CD4-positive, alpha-beta T cell treated with Interleukin-6 for 4 hours (primary cell): Measurements from ENCODE around the gene CTNNA3.

ENCODE experiments used
- DNase-seq: peaks from one replicate; pipeline ENCODE4 v3.0.0-alpha.2; 2020; ENCODE audit warnings: mixed read lengths

CTNNA3 gene

DNA sequence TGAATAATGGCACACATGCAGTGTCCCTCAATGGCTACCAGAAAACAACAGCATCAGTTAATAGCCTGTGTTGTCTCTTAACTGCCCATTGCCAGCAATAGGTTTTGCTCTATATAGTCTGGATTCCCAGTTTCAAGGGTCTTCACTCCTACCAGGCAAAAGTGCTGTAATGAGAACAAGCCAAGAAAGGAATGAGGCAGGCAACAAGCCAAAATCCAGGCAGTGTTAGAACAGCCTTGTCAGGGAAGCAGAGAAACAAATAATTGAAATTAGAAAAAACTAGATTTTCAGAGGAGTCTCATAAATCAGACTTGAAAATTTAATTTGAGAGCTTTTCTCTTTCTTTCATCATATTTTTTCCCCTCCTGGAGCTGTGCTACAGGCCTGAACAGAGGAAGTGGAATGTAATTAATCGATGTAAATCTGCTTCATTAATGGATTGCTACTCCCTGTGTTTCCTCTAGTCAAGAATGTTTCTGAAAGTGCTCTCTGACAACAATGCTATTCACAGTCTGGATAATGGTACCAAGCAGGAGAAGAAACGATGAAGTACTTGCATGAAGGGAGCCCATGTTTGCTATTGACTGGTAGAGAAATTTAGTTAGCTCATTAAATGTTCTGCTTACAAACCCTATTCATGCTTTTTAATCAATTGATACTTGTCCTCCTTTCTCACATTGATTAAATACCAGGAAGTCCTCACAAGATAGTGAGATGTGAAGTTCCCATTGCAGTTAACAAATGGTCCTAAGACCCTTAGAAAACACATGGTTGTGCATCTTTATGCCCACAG, 972.2 kb downstream of the CTNNA3 start:
- no peak for DNase-seq

DNA sequence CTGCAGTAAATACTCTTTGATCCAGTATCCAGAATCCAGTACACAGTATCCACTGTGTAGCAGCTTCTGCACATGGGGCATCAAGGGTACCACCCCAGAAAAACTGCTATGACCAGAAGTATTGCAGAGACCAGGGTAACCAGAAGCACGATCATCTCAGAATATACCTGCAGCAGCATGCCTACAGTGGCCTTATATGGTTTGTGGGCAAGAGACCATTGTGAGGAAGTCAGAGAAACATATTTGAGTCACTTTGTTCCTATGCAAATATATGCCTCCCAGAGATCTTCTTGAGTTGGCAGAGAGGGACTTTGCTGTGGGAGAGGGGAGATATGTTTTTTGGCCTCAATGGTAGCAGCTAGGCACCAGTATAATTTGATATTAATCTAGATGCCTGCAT, 976.5 kb downstream of the CTNNA3 start:
- DNase-seq = no peak

- DNase-seq = no peak
These were observed 978.6 kb downstream of the CTNNA3 start for GRCh38 chr10:66717231-66717981.

GRCh38 chr10:66714741-66715140, 981.3 kb downstream of the CTNNA3 start:
- no peak for DNase-seq

DNA sequence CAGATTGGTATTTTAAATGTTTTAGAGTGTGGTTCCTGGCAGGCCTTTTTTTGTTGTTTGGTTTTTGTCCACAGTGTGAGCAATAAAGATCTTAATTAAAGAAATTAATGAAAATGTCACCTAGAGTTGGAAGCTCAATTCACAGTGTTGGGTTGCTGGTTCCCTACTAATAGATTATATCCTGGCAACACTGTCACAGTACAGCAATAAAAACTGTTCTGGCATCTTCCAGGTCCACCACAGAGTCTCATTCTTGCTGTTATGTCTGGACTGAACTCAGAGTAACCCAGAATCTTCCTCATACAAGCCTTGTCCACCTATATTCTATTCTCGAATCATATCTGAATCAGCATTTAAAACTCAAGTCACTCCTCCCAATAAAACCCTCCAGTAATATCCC, 982.6 kb downstream of the CTNNA3 start:
- no peak for DNase-seq

DNA sequence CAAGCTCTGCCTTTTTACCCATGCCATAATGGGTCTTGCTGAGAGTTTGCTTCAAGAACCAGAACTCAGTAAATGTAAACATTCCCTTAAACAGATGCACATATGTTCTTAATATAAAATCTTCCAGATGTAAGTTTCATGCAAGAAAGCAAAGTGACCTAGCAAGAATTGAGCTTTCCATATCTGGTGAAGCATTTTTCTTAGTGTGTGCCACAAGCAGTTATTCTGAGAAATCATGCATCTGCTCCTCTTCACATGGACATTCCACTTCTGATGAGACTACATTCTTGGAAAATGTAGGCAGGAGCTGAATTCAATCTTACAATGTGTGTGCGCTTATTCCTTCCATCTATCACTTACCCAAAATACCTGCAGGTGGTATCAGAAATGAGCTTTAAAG, 997.9 kb downstream of the CTNNA3 start:
- DNase-seq = no peak

DNA sequence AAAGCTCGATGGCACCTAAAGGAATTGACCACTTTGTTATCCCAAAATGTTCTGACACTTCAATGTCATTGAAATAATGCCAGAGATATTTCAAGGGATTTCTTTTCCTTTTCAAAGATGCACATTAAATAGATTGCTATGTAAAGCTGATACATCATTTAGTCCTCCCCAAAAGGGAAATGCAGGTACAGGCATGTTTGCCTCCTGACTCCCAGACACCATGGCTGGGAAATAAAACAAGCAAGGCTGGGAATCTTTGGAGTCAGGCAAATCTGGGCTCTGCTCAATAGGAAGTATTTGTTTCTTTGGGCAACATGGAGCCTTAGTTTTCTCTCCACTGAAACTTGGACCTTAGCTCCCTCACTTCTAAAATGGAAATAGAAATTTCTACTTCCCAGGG, 1000.9 kb downstream of the CTNNA3 start:
- DNase-seq = no peak

DNA sequence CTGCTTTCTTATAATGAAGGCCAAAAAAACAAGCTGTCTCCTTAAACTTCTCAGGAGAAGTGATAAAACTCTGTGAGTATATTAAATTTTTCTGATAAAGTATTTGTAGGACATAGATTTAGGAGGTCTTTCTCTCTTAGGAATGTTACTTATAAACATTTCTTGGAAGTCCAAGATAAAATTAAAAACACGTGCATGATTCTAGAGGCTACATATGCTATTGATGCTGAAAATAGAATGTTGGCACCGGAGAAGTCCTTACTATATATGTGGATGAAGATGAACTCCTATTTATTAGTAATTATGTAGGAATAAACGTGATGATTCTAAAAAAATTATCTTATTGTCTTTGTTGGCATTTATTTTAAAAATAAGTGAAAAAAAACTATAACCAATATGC, 1011.4 kb downstream of the CTNNA3 start:
- no peak for DNase-seq

- no peak for DNase-seq
These were observed 1015.1 kb downstream of the CTNNA3 start for GRCh38 chr10:66680886-66681285.

DNA sequence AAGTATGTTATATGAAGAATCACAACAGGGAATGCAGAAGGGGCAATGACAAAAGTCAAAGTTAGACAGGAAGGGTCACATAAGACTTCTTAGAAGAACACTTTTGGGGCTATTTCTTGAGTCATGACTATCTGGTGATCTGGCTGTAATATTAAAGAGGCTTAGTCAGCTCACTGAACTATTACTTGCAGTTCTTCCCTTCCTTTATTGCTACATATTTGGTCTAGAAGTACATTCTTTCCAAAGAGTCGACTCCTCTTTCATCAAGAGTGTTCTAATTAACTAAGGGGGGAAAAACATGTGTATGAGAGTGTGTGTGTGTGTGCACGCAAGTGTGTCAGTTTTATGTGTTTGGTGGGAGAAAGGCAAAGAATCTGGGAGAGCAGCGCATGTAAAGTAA, 1017.5 kb downstream of the CTNNA3 start:
- DNase-seq = no peak

DNA sequence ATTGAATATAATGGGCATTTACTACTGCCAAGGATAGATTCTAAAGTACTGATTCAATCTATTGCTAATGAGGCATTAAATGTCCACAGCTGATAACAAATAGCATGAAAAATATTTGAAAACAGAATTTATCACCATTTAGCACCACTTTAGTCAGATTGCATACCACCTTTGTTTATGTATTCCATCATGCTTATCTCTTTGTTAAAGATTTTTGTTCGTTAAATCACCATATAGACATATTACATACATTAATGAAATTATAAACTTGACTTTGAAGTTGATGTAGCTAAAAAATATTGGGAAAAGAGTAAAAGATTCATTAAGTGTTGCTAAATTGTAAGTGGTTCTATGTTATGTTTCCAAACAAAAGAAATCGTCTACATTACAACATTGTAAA, 1022.9 kb downstream of the CTNNA3 start:
- DNase-seq = no peak

GRCh38 chr10:66671562-66671961, 1024.4 kb downstream of the CTNNA3 start:
- DNase-seq = no peak

- no peak for DNase-seq
These were observed 1024.9 kb downstream of the CTNNA3 start for GRCh38 chr10:66671064-66671463.

- DNase-seq = no peak
These were observed 1039.5 kb downstream of the CTNNA3 start for GRCh38 chr10:66656499-66656898.

GRCh38 chr10:66654861-66655260, 1041.1 kb downstream of the CTNNA3 start:
- DNase-seq = no peak

GRCh38 chr10:66651308-66652082, 1044.5 kb downstream of the CTNNA3 start:
- DNase-seq = no peak

DNA sequence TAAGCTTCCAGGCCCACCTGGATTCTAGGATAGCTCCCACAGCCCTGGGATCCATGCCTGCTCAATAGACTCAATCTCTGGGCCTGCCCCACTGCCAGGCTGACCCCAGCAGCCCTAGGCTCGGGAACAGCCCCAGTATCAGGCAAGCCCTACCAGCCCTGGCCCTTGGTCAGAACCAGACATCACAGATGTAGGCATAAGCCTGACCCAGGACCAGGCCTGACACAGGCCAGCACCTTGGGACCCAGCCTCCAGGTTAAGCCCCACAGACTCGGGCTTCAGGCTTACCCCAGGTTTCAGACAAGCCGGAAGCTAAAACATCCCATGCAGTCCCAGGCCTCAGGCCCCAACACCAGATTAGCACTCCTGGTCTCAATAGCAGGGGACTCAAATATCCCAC, 1046.4 kb downstream of the CTNNA3 start:
- no peak for DNase-seq

DNA sequence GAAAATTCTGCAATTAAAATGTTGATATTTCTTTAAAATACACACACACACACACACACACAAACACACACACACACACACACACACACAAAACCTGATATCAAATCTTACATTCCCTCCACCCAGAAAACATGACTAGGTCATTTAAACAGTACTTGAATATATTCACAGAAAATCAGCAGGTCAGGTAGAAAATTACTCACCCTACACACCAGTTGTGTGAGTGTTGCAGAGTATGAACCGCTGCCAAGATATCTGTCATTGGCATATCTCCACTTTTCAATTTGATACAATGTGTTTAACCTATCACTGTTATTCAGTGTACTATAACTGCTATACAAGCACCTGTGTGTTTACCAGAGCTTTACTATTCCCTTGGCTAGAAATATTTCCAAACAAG, 1053.8 kb downstream of the CTNNA3 start:
- DNase-seq = no peak

DNA sequence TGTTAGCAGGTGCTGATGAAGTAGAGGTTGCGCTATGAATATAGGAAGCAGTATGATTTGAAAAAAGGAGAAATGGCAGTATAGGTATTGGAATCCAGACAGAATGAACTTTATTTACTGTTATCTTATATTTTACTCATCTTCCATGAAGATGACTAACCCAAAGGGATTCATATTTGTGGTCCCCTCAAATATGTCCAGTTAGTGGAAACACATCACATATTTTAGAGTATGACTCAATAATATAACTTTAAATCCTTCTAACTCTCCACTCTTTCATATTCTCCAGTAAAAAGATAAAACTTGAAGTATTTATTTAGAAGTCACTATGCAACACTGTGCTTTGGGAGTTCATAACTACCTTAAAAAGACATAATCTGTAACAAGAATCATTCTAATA, 1056.6 kb downstream of the CTNNA3 start:
- no peak for DNase-seq

DNA sequence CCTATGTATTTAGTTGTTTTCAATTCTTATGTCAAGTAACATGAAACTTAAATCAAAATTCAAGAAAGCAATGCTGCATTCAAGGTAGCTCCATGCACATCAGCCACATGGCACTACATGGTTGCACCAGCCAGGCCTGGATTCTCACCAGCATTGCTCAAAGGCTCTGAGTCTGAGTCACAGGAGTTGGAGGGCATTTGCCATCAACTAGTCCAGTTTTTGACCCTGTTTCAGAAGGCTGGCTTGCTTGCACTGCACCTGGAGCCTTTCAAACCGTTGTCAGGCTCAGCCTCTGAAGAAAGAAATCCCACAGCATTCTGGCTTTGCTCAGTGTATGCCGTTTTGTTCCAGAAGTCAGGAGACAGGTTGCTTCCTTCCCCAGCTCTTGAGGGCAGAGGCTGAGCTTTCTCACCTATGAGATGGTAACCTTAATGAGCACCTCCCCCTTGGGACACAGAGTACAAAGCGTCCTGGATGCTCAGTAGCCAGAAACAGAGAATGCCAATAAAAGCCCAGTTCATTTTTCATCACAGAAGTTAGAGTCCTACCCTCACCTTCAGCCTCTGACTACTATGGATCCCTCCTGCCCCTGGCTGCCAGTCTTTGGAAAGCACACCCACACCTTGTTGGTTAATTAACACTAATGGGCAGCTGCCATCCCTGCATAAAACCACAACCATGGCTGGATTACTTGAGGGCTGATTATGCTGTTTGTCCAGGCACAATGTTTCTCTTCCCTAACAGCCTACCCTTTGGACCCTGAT, 1058.5 kb downstream of the CTNNA3 start:
- DNase-seq = no peak

- DNase-seq = no peak
These were observed 1066.0 kb downstream of the CTNNA3 start for GRCh38 chr10:66629996-66630395.

DNA sequence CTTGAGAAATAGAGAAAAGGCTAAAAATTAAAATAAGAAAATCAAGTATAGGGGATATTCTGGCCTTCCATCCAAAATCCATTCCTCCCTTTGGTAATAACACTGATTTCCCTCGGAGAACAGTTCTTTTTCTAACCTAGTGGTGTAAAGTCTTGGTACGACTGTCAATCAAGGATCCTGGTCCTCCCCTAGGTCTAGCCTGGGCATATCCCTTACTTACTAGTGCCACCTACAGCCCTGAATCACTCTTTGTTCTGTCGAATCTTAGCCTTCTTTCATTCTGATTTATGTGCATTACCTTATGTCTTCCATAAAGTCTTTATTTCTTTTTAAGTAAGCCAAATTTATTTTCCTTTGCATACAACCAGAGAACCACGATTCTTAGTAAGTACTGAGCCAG, 1068.8 kb downstream of the CTNNA3 start:
- no peak for DNase-seq
